ENCODE results near the gene RASA3. TPM values are rescaled to one million over a fixed set of nuclear protein-coding genes. Genes with fewer than 3 reads are reported as not detected.
A peak's percentile ranks its signal among the peaks of the same experiment; 100 is the strongest.

Gene RASA3
- total RNA-seq, 2 experiments from 2014 or later = 3.6 to 17.9 TPM

DNA sequence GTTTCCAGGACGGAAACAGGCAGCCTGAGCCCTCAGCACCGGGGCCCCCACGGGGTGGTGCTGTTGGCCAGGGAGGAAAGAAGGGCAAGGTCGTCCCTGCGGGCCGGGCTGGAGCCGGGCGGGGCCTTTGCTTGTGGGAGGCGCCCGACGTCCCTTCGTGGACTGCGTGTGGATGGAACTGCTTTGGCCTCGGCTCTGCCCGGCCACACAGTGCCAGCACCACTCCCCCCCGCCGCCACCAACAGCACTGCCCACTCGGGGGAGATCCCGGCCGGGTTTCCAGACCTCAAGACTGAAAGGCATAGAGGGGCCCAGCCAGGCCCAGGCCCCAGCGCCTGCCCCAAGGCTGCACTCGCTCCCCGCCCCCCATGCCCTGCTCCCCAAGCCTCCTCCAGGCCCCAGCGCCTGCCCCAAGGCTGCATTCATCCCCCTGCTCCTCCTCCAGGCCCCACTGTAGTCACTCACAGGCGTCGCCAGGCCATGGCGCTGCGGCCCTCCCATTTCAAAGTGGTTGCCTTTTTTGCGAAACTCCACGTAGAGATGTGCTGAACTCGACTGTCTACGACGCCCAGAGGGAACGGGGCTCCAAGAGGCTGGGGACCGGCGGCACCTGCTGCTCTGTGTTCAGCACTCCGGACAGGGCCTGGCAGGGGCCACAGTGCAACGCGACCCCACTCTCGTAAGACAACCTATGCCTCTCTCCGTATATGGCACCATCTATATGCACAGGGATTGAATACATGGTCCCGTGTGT, 181.0 kb downstream of the RASA3 start:
- ChIA-PET POLR2A (no interaction called here), CTCF (ENCODE audit: unreplicated experiment) (no interaction called here)
- Histone ChIP-seq H3K4me3 (ENCODE audit: low read depth, low read length, poor library complexity, severe bottlenecking) (no peak overlapping the region), H3K9me3 (ENCODE audit: low read length) (no peaks in the 10 kb centered on the region), H3K27ac (ENCODE audit: low read depth, low read length, poor library complexity, severe bottlenecking) (no peak overlapping the region), H3K4me2 (ENCODE audit: low read length) (no peak overlapping the region), H2AFZ (ENCODE audit: low read length) (no peak overlapping the region), H4K20me1 (ENCODE audit: insufficient read depth, low read length) (no peaks in the 10 kb centered on the region), H3K36me3 (ENCODE audit: insufficient read depth, low read length) (no peaks in the 10 kb centered on the region), H3K79me2 (ENCODE audit: insufficient read depth, low read depth, low read length) (no peaks in the 10 kb centered on the region), H3K4me1 (ENCODE audit: insufficient read depth, low read length, poor library complexity, severe bottlenecking) (no peaks in the 10 kb centered on the region), H3K9me2 (ENCODE audit: insufficient read depth, low read length) (no peaks in the 10 kb centered on the region)
- no TSS peak for BruUV-seq (replicated peaks)
- intact Hi-C loops (cut with micrococcal nuclease; ENCODE audit: unreplicated experiment) = loop anchor here (2.0 kb wide), 1 partner anchor 275 kb away; no protein-coding TSS in a partner anchor
- peak; percentile 39 for DNase-seq (ENCODE audit: low spot score)
- no peak for TF ChIP-seq EZH2phosphoT487 (IDR thresholded peaks at IDR 0.05; ENCODE audit: borderline replicate concordance, low read depth, low read length)
- TF ChIP-seq, protein P1, sequence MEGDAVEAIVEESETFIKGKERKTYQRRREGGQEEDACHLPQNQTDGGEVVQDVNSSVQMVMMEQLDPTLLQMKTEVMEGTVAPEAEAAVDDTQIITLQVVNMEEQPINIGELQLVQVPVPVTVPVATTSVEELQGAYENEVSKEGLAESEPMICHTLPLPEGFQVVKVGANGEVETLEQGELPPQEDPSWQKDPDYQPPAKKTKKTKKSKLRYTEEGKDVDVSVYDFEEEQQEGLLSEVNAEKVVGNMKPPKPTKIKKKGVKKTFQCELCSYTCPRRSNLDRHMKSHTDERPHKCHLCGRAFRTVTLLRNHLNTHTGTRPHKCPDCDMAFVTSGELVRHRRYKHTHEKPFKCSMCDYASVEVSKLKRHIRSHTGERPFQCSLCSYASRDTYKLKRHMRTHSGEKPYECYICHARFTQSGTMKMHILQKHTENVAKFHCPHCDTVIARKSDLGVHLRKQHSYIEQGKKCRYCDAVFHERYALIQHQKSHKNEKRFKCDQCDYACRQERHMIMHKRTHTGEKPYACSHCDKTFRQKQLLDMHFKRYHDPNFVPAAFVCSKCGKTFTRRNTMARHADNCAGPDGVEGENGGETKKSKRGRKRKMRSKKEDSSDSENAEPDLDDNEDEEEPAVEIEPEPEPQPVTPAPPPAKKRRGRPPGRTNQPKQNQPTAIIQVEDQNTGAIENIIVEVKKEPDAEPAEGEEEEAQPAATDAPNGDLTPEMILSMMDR (conservative IDR thresholded peaks at IDR 0.05; ENCODE audit: low read length) = peak; percentile 64; the same call in 1 of the 2 replicates

- TF ChIP-seq, protein P1 (conservative IDR thresholded peaks at IDR 0.05; ENCODE audit: low read length) = no peak; the same call in 1 of the 2 replicates
- no peak for TF ChIP-seq EZH2phosphoT487 (IDR thresholded peaks at IDR 0.05; ENCODE audit: borderline replicate concordance, low read depth, low read length)
- Histone ChIP-seq H3K79me2 (ENCODE audit: insufficient read depth, low read depth, low read length) (no peaks in the 10 kb centered on the region), H3K27ac (ENCODE audit: low read depth, low read length, poor library complexity, severe bottlenecking) (no peak overlapping the region), H4K20me1 (ENCODE audit: insufficient read depth, low read length) (no peaks in the 10 kb centered on the region), H3K36me3 (ENCODE audit: insufficient read depth, low read length) (no peaks in the 10 kb centered on the region), H3K4me2 (ENCODE audit: low read length) (no peak overlapping the region), H2AFZ (ENCODE audit: low read length) (no peak overlapping the region), H3K9me2 (ENCODE audit: insufficient read depth, low read length) (no peaks in the 10 kb centered on the region), H3K4me1 (ENCODE audit: insufficient read depth, low read length, poor library complexity, severe bottlenecking) (no peaks in the 10 kb centered on the region), H3K9me3 (ENCODE audit: low read length) (no peaks in the 10 kb centered on the region), H3K4me3 (ENCODE audit: low read depth, low read length, poor library complexity, severe bottlenecking) (no peak overlapping the region)
- intact Hi-C loops (cut with micrococcal nuclease; ENCODE audit: unreplicated experiment) = loop anchor here (2.0 kb wide), 1 partner anchor 276 kb away; no protein-coding TSS in a partner anchor
- POLR2A ChIA-PET = no interaction called here
- no peak for DNase-seq (ENCODE audit: low spot score)
- BruUV-seq (replicated peaks) = no TSS peak
- CTCF ChIA-PET (ENCODE audit: unreplicated experiment) = no interaction called here
Measured at GRCh38 chr13:113950451-113951245, 181.8 kb downstream of the RASA3 start.
